Measurements from ENCODE around the gene RTN4R. TPM values are rescaled to one million over a fixed set of nuclear protein-coding genes. Genes with fewer than 3 reads are reported as not detected.

The RTN4R gene
- total RNA-seq, 1 experiment from 2014 or later, result 19.0 TPM

DNA sequence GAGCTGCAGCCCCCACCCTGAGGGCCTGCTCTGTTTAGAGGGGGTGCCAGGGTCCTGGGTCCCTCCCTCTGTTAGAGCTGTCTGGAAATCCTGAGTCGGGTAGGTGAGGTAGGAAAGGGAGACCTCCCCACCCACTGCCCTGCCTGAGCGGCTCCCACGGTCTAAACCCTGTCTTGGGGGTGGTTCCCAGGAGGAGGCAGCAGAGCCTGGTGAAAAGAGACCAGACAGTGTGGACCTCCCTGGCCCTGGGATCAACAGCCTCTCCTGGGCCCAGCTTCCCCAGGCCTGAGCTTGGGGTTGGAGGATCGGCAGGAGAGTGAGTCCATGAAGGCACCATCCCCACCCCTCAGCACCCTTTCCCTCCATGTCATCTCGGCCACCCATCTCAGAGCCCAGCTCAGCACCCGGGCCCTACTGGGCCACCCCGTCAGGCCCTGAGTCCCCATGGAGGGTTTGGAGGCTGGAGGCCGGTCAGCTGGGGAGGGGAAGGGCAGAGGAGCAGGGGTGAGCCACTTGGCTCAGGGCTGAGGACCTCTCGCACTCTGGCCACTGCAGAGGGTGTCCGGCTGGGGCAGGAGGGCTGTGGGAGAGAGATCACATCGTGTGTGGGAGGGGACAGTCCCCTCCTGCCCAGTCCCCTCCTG, 37.2 kb downstream of the RTN4R start:
- intact Hi-C loops (cut with micrococcal nuclease), result no loop called here
- Histone ChIP-seq H3K79me2 (ENCODE audit: insufficient read depth, low read length) (no peaks in the 10 kb centered on the region), H3K4me3 (replicated peaks in 1 of 2; ENCODE audit: low read depth in 1 of 2, low read length in 2 of 2) (no peak overlapping the region), H3K27ac (ENCODE audit: low read depth, low read length) (no peak overlapping the region), H2AFZ (ENCODE audit: low read depth, low read length, poor library complexity, severe bottlenecking) (no peak overlapping the region), H3K9me2 (ENCODE audit: insufficient read depth) (no peaks in the 10 kb centered on the region), H3K9ac (ENCODE audit: low read length) (no peak overlapping the region), H3K9me3 (ENCODE audit: control insufficient read depth in 1 of 2, insufficient read depth in 1 of 2, low read depth in 1 of 2, low read length in 2 of 2) (no peaks in the 10 kb centered on the region), H4K20me1 (ENCODE audit: insufficient read depth) (no peaks in the 10 kb centered on the region), H3K4me2 (ENCODE audit: low read length) (no peak overlapping the region), H3K27me3 (ENCODE audit: insufficient read depth, low read length) (no peaks in the 10 kb centered on the region), H3K36me3 (ENCODE audit: control insufficient read depth in 1 of 2, insufficient read depth in 2 of 2, low read length in 2 of 2) (no peaks in the 10 kb centered on the region), H3K4me1 (ENCODE audit: control insufficient read depth in 1 of 2, insufficient read depth in 2 of 2, low read length in 2 of 2) (no peaks in the 10 kb centered on the region)
- ChIA-PET CTCF (no interaction called here), POLR2A (no interaction called here), RAD21 (ENCODE audit: low non-redundant PET in 1 of 2, low total read pairs in 2 of 2, uncharacterized antibody in 2 of 2, unreplicated experiment in 2 of 2) (no interaction called here)
- no TSS peak for BruUV-seq (replicated peaks)
- no peak for TF ChIP-seq YY1 (IDR thresholded peaks at IDR 0.05; ENCODE audit: extremely low read depth, insufficient replicate concordance, low read depth, low read length)
- no peak for TF ChIP-seq POLR2A (IDR thresholded peaks at IDR 0.05; ENCODE audit: borderline replicate concordance, extremely low read depth, insufficient read depth, insufficient read length)
- TF ChIP-seq, protein P1, sequence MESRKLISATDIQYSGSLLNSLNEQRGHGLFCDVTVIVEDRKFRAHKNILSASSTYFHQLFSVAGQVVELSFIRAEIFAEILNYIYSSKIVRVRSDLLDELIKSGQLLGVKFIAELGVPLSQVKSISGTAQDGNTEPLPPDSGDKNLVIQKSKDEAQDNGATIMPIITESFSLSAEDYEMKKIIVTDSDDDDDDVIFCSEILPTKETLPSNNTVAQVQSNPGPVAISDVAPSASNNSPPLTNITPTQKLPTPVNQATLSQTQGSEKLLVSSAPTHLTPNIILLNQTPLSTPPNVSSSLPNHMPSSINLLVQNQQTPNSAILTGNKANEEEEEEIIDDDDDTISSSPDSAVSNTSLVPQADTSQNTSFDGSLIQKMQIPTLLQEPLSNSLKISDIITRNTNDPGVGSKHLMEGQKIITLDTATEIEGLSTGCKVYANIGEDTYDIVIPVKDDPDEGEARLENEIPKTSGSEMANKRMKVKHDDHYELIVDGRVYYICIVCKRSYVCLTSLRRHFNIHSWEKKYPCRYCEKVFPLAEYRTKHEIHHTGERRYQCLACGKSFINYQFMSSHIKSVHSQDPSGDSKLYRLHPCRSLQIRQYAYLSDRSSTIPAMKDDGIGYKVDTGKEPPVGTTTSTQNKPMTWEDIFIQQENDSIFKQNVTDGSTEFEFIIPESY (IDR thresholded peaks at IDR 0.05; ENCODE audit: extremely low read depth, insufficient replicate concordance, low read length), result no peak
- TF ChIP-seq, protein P2, sequence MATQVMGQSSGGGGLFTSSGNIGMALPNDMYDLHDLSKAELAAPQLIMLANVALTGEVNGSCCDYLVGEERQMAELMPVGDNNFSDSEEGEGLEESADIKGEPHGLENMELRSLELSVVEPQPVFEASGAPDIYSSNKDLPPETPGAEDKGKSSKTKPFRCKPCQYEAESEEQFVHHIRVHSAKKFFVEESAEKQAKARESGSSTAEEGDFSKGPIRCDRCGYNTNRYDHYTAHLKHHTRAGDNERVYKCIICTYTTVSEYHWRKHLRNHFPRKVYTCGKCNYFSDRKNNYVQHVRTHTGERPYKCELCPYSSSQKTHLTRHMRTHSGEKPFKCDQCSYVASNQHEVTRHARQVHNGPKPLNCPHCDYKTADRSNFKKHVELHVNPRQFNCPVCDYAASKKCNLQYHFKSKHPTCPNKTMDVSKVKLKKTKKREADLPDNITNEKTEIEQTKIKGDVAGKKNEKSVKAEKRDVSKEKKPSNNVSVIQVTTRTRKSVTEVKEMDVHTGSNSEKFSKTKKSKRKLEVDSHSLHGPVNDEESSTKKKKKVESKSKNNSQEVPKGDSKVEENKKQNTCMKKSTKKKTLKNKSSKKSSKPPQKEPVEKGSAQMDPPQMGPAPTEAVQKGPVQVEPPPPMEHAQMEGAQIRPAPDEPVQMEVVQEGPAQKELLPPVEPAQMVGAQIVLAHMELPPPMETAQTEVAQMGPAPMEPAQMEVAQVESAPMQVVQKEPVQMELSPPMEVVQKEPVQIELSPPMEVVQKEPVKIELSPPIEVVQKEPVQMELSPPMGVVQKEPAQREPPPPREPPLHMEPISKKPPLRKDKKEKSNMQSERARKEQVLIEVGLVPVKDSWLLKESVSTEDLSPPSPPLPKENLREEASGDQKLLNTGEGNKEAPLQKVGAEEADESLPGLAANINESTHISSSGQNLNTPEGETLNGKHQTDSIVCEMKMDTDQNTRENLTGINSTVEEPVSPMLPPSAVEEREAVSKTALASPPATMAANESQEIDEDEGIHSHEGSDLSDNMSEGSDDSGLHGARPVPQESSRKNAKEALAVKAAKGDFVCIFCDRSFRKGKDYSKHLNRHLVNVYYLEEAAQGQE (IDR thresholded peaks at IDR 0.05; ENCODE audit: low read depth), result no peak
- peak; percentile 15; the same call in 1 of the 2 replicates for ATAC-seq
- no peak for DNase-seq (ENCODE audit: low read depth, low spot score)

All from HCT116 (cell line).